ENCODE data around the gene NONO. TPM values are rescaled to one million over a fixed set of nuclear protein-coding genes. Genes with fewer than 3 reads are reported as not detected.

The NONO gene
- total RNA-seq, 2 donors from 2014 or later = 553 to 671 TPM

DNA sequence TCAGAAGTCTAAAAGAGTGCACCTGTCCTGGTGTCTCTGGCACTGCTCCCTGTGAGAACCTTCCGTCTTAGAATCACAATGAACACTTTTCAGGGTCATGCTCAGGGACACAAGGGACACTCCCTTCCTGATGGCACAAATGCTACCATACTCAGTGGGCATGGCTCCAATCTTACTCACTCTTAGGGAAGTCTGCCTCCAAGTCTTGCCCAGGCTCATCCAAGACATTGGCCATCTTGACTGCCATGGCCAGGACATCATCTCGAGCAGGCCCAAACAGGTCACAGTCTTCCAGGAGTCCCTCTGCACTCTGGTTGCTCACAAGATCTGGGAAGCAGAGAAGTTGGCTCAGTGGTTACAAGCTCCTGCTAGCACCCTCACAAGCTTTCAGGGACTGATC lies 38.3 kb upstream of the NONO start:
- peaks cover 53% of the 10 kb centered on the region for H3K36me3 ChIP-seq (ENCODE audit: control insufficient read depth, insufficient read depth, low read length)
- Mint-ChIP-seq H3K27me3 (ENCODE audit: insufficient read depth) (no peaks in the 10 kb centered on the region), H3K36me3 (ENCODE audit: low read depth) (peaks cover 87% of the 10 kb centered on the region), H3K4me3 (no peak overlapping the region), H3K4me1 (no peaks in the 10 kb centered on the region), H3K9me3 (peaks cover 89% of the 10 kb centered on the region), H3K27ac (no peak overlapping the region)
- no peaks in the 10 kb centered on the region for H3K27me3 ChIP-seq (ENCODE audit: control insufficient read depth, insufficient read depth, low read length, poor library complexity, severe bottlenecking)
- H3K4me3 ChIP-seq (ENCODE audit: low read length) = no peak overlapping the region
- no peak for DNase-seq
- no peak overlapping the region for H3K9ac ChIP-seq (ENCODE audit: extremely low read depth, low read length, poor library complexity, severe bottlenecking)
- TF ChIP-seq CTCF (conservative IDR thresholded peaks at IDR 0.05) = no peak
- WGBS, 2 experiments (ENCODE audit: insufficient coverage in 1 of 2, insufficient read length in 1 of 2) = 92% methylated on average over 2 of the region's 2 CpGs; no CpG with 5 or more reads in 1 of the 2 experiments
- H3K27ac ChIP-seq (ENCODE audit: low read depth, low read length) = no peak overlapping the region
- no peaks in the 10 kb centered on the region for H3K9me3 ChIP-seq (ENCODE audit: control insufficient read depth, low read length)
- H3K4me1 ChIP-seq (ENCODE audit: control insufficient read depth, insufficient read depth, low read length) = no peaks in the 10 kb centered on the region

GRCh38 chrX:71250841-71251240 lies 32.6 kb upstream of the NONO start:
- Mint-ChIP-seq H3K36me3 (ENCODE audit: low read depth) (peaks cover 45% of the 10 kb centered on the region), H3K27me3 (ENCODE audit: insufficient read depth) (no peaks in the 10 kb centered on the region), H3K4me1 (peaks cover 4% of the 10 kb centered on the region), H3K4me3 (peak overlapping the region; percentile 91), H3K27ac (no peak overlapping the region), H3K9me3 (peaks cover 65% of the 10 kb centered on the region)
- no peak for DNase-seq
- Histone ChIP-seq H3K4me3 (ENCODE audit: low read length) (no peak overlapping the region), H3K9me3 (ENCODE audit: control insufficient read depth, low read length) (no peaks in the 10 kb centered on the region), H3K9ac (ENCODE audit: extremely low read depth, low read length, poor library complexity, severe bottlenecking) (no peak overlapping the region), H3K27me3 (ENCODE audit: control insufficient read depth, insufficient read depth, low read length, poor library complexity, severe bottlenecking) (no peaks in the 10 kb centered on the region), H3K4me1 (ENCODE audit: control insufficient read depth, insufficient read depth, low read length) (no peaks in the 10 kb centered on the region), H3K36me3 (ENCODE audit: control insufficient read depth, insufficient read depth, low read length) (peaks cover 26% of the 10 kb centered on the region), H3K27ac (ENCODE audit: low read depth, low read length) (no peak overlapping the region)
- no peak for TF ChIP-seq CTCF (conservative IDR thresholded peaks at IDR 0.05)
- 60 to 93% methylated on average over 1 to 6 of the region's 9 CpGs for WGBS, 2 experiments (ENCODE audit: insufficient coverage in 1 of 2, insufficient read length in 1 of 2)

- DNase-seq = no peak
- no peak overlapping the region for H3K9ac ChIP-seq (ENCODE audit: extremely low read depth, low read length, poor library complexity, severe bottlenecking)
- no peak overlapping the region for H3K27ac Mint-ChIP-seq
Measured at GRCh38 chrX:71251466-71251973, 31.9 kb upstream of the NONO start.

More at GRCh38 chrX:71251466-71251973, 31.9 kb upstream of the NONO start:
- no peaks in the 10 kb centered on the region for H3K9me3 ChIP-seq (ENCODE audit: control insufficient read depth, low read length)
- H3K36me3 ChIP-seq (ENCODE audit: control insufficient read depth, insufficient read depth, low read length) = peaks cover 24% of the 10 kb centered on the region
- peak overlapping the region; percentile 83 for H3K4me3 ChIP-seq (ENCODE audit: low read length)
- H3K27ac ChIP-seq (ENCODE audit: low read depth, low read length) = no peak overlapping the region
- no peaks in the 10 kb centered on the region for H3K4me1 ChIP-seq (ENCODE audit: control insufficient read depth, insufficient read depth, low read length)
- no peak for TF ChIP-seq CTCF (conservative IDR thresholded peaks at IDR 0.05)
- H3K4me3 Mint-ChIP-seq = peak overlapping the region; percentile 91
- 68% methylated on average over 4 of the region's 8 CpGs; no CpG with 5 or more reads in 1 of the 2 experiments for WGBS, 2 experiments (ENCODE audit: insufficient coverage in 1 of 2, insufficient read length in 1 of 2)
- H3K27me3 Mint-ChIP-seq (ENCODE audit: insufficient read depth) = no peaks in the 10 kb centered on the region
- peaks cover 67% of the 10 kb centered on the region for H3K9me3 Mint-ChIP-seq
- peaks cover 8% of the 10 kb centered on the region for H3K4me1 Mint-ChIP-seq
- peaks cover 41% of the 10 kb centered on the region for H3K36me3 Mint-ChIP-seq (ENCODE audit: low read depth)
- H3K27me3 ChIP-seq (ENCODE audit: control insufficient read depth, insufficient read depth, low read length, poor library complexity, severe bottlenecking) = no peaks in the 10 kb centered on the region
